Muscle layer of colon (tissue), 2 donors: ENCODE measurements around the gene PKD2L1.
"Not testable (repeated sequence)": the region's sequence is repeated elsewhere in the genome, so short reads cannot be mapped to it uniquely, and the experiment has no call there.

Experiments
- H3K27ac ChIP-seq: one replicate; pipeline ENCODE4 v1.7.0; 2013; ENCODE audit warnings: low read depth, mild to moderate bottlenecking, low read length, moderate library complexity
- H3K27me3 ChIP-seq, 2 donors: one replicate each; pipeline ENCODE4 v1.7.0; 2013; ENCODE audit warnings: low read length in 2 of 2, mild to moderate bottlenecking in 2 of 2; ENCODE audit not compliant: insufficient read depth in 2 of 2, control insufficient read depth in 1 of 2
- H3K36me3 ChIP-seq: one replicate; pipeline ENCODE4 v1.7.0; 2013; ENCODE audit warnings: mild to moderate bottlenecking, low read length; ENCODE audit not compliant: insufficient read depth
- H3K4me1 ChIP-seq: one replicate; pipeline ENCODE4 v1.7.0; 2013; ENCODE audit warnings: mild to moderate bottlenecking, low read length; ENCODE audit not compliant: insufficient read depth
- H3K4me3 ChIP-seq, 2 donors: one replicate each; pipeline ENCODE4 v1.7.0; 2013; ENCODE audit warnings: low read length in 2 of 2, low read depth in 1 of 2, mild to moderate bottlenecking in 1 of 2, moderate library complexity in 1 of 2
- H3K9ac ChIP-seq: one replicate; pipeline ENCODE4 v1.7.0; 2013; ENCODE audit warnings: low read length
- H3K9me3 ChIP-seq: one replicate; pipeline ENCODE4 v1.7.0; 2013; ENCODE audit warnings: mild to moderate bottlenecking, low read length
- donor health status: abdominal sarcoma.
- donor health status: Adenocarcinoma of cecum.

PKD2L1 gene

DNA sequence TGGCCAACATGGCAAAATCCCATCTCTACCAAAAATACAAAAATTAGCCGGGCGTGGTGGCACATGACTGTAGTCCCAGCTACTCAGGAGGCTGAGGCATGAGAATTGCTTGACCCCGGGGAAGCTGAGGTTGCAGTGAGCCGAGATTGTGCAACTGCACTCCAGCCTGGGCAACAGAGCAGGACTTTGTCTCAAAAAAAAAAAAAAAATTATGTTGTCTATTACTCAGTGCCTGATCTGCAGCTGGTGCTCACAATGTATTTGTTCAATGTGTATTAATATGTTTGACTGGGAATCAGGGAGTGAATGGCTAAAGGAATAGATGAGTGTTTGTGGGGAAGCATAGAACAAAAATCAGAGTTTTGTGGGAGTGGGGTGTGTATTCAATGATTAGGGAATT lies 37.7 kb downstream of the PKD2L1 start:
- H3K27ac ChIP-seq, H3K27me3 ChIP-seq, H3K9me3 ChIP-seq, H3K4me1 ChIP-seq, H3K9ac ChIP-seq, H3K4me3 ChIP-seq, H3K36me3 ChIP-seq: not testable (repeated sequence)

DNA sequence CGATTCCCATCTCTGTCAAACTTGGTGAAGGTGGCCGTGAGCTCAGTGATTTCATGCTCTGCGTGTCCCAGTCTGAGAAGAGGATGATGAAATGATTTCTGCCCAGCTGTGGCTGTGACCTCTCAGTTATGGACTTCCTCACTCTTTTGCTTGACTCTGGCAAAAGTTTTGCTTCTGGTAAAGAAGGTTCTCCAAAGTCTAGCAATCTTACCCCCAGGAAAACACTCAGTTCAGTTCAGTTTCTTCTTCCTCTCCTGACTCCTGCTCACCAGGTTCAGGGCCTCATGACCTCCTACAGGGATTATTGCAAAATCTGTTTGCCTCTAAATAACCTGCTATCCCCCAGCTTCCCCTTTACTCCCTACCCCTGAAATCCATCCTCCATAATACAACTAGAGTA lies 38.7 kb downstream of the PKD2L1 start:
- Histone ChIP-seq H3K36me3 (no peaks in the 10 kb centered on the region), H3K9me3 (no peaks in the 10 kb centered on the region), H3K4me1 (peaks cover 6% of the 10 kb centered on the region), H3K4me3 (no peak overlapping the region), H3K9ac (no peak overlapping the region), H3K27ac (no peak overlapping the region), H3K27me3 (no peaks in the 10 kb centered on the region)

DNA sequence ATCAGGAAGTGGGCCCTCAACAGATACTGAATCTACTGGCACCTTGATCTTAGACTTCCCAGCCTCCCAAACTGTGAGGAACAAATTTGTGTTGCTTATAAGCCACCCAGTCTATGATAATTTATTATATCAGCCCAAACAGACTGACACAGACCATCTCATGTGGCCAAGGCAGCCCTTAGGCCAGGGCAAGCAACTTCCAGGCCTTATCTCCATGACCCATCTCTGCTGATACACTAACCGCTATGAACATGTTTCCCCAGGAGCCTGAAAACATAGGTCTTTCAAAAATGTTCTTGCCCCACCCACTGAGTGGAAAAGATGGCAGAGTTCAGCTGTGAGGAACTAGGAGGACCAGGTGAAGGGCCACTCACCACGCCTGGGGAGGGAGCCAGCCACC lies 40.4 kb downstream of the PKD2L1 start:
- no peak overlapping the region for H3K9ac ChIP-seq
- H3K4me3 ChIP-seq: no peak overlapping the region
- no peaks in the 10 kb centered on the region for H3K36me3 ChIP-seq
- H3K9me3 ChIP-seq: no peaks in the 10 kb centered on the region
- no peak overlapping the region for H3K27ac ChIP-seq
- no peaks in the 10 kb centered on the region for H3K27me3 ChIP-seq
- peaks cover 16% of the 10 kb centered on the region for H3K4me1 ChIP-seq

DNA sequence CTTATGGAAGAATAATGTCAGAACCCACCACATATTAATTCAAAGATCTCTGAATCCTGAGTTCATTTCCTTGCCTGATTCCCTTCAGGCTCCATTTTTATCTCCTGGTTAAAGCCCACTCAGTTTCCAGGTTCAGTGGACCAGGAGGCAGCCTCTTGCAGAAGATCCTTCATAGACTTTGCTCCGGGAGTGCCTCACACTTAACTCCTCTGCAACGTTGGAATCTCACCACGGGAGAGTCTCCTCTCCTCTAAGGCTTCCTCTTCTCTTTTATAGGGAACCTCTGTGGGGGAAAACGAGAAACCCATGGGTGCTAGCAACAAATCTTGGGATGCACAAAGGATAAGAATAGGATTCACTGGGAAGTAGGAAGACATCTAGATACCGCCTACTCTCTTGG lies 41.8 kb downstream of the PKD2L1 start:
- peaks cover 1% of the 10 kb centered on the region for H3K36me3 ChIP-seq
- peaks cover 16% of the 10 kb centered on the region for H3K4me1 ChIP-seq
- H3K27me3 ChIP-seq: no peaks in the 10 kb centered on the region
- H3K27ac ChIP-seq: no peak overlapping the region
- H3K9ac ChIP-seq: no peak overlapping the region
- no peaks in the 10 kb centered on the region for H3K9me3 ChIP-seq
- H3K4me3 ChIP-seq: no peak overlapping the region

DNA sequence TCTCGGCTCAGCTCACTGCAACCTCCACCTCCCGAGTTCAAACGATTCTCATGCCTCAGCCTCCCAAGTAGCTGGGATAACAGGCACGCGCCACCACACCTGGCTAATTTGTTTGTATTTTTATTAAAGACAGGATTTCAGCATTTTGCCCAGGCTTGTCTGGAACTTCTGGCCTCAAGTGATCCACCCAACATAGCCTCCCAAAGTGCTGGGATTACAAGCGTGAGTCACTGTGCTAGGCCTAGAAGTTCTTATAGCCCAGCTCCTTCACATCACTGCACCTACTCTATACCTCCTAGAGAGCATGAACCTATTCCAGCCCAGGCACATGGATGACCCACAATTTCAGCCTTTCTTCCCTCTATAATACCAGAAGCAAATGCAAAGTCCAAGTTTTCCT lies 42.3 kb downstream of the PKD2L1 start:
- H3K4me3 ChIP-seq: no peak overlapping the region
- no peaks in the 10 kb centered on the region for H3K27me3 ChIP-seq
- no peaks in the 10 kb centered on the region for H3K9me3 ChIP-seq
- H3K9ac ChIP-seq: no peak overlapping the region
- no peak overlapping the region for H3K27ac ChIP-seq
- peaks cover 16% of the 10 kb centered on the region for H3K4me1 ChIP-seq
- peaks cover 5% of the 10 kb centered on the region for H3K36me3 ChIP-seq

DNA sequence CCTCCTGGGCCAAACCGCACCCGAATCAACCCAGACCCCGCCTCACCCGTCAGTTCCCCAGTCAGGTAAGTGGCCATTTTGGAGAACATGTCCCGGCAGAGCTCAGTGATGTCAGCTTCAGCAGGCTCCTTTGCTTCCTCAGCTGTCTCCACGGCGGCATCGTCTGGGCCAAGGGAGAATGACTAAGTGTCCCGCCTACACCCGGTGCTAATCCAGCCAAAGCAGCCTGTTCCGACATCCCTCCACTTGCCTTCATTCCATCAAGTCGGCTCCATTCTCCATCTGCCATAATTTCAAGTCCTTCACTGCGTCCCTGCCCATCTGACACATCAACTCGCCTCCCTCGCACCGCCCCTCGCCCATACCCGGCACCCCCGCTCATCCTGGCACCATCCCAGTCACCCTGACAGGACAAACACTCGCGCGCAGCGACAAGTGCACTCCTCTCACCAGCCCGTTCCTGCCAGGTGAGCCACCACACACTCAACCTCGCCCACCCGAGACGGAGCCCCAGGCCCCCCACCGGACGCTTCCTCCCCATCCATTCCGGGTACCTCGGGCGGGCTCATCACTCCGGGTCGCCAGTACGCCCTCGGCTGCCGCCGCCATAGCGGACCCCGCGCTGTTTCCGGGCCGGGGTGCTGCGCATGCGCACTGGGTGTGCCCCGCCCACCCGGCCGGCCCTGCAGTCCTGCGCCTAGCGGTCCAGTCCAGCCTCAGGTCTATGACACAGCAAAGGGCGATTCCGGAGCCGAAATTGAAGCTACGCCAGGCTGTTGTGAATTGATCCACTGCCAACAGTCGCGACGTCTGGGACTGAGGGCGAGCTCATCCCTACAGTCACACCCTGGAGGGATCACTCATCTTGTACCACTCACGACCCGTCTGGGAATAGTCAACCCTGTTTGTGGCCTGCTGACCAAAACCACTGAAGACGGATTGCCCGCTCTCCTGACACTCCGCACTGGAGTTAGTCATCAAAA lies 43.7 kb downstream of the PKD2L1 start, which contains the start of gene BLOC1S2:
BLOC1S2 (minus strand) TSS at position 630 of the 983 bp plus-strand sequence; CDS start at position 609, 21 bp downstream.
- Histone ChIP-seq H3K4me1 (peaks cover 16% of the 10 kb centered on the region), H3K9me3 (no peaks in the 10 kb centered on the region), H3K27ac (peak within 1 kb of the TSS; percentile 86)

DNA sequence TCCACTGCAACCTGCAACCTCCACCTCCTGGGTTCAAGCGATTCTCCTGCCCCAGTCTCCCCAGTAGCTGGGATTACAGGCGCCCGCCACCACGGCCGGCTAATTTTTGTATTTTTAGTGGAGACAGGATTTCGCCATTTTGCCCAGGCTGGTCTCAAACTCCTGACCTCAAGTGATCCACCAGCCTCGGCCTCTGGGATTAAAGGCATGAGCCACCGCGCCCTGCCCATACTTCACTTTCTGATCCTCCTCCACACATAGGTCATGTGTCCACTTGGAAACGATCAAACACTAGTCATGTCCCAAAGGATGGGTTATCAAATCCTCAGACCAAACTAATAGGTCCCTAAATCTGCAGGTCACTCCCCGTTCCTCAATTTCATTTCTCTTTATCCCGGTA lies 44.7 kb downstream of the PKD2L1 start:
- Histone ChIP-seq H3K27ac (peak overlapping the region; percentile 86), H3K9ac (peak overlapping the region; percentile 99), H3K4me1 (peaks cover 16% of the 10 kb centered on the region), H3K4me3 (peak overlapping the region; percentile 39 to 100)
- not testable (repeated sequence) for H3K9me3 ChIP-seq, H3K36me3 ChIP-seq, H3K27me3 ChIP-seq

More for the DNA sequence above, 43.7 kb downstream of the PKD2L1 start, which contains the start of gene BLOC1S2:
- H3K4me3 ChIP-seq: peak within 1 kb of the TSS; percentile 39 to 100
- peak within 1 kb of the TSS; percentile 99 for H3K9ac ChIP-seq
- no peaks in the 10 kb centered on the region for H3K27me3 ChIP-seq
- H3K36me3 ChIP-seq: peaks cover 6% of the 10 kb centered on the region

DNA sequence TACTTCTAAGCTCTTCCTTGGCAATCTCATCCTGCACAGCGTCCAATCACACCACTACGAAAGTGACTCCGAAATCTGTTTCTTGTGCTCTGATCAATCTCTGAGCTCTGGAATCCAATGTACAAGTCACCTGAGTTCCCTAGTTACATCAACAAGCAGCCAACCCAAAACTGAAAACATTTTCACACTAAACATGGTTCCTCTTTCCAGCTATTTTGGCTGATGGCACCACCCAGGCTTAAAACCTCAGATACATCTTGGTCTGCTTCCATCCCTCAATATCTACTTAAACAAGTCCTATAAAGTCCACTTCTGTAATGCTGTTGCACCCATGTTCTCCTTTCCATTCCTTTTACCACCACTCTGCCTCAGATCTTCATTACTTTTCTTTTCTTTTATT lies 47.1 kb downstream of the PKD2L1 start:
- H3K9ac ChIP-seq: no peak overlapping the region
- H3K27ac ChIP-seq: no peak overlapping the region
- H3K4me3 ChIP-seq: no peak overlapping the region
- no peaks in the 10 kb centered on the region for H3K27me3 ChIP-seq
- H3K36me3 ChIP-seq: peaks cover 28% of the 10 kb centered on the region
- H3K4me1 ChIP-seq: peaks cover 16% of the 10 kb centered on the region
- no peaks in the 10 kb centered on the region for H3K9me3 ChIP-seq

DNA sequence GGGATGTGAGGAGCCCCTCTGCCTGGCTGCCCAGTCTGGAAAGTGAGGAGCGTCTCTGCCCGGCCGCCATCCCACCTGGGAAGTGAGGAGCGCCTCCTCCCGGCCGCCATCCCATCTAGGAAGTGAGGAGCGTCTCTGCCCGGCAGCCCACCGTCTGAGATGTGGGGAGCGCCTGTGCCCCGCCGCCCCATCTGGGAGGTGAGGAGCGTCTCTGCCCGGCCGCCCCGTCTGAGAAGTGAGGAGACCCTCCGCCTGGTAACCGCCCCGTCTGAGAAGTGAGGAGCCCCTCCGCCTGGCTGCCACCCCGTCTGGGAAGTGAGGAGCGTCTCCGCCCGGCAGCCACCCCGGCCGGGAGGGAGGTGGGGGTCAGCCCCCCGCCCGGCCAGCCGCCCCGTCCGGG lies 53.1 kb downstream of the PKD2L1 start:
- H3K27me3 ChIP-seq, H3K27ac ChIP-seq, H3K4me3 ChIP-seq, H3K9me3 ChIP-seq, H3K9ac ChIP-seq, H3K4me1 ChIP-seq: not testable (repeated sequence)
- H3K36me3 ChIP-seq: peaks cover 34% of the 10 kb centered on the region

DNA sequence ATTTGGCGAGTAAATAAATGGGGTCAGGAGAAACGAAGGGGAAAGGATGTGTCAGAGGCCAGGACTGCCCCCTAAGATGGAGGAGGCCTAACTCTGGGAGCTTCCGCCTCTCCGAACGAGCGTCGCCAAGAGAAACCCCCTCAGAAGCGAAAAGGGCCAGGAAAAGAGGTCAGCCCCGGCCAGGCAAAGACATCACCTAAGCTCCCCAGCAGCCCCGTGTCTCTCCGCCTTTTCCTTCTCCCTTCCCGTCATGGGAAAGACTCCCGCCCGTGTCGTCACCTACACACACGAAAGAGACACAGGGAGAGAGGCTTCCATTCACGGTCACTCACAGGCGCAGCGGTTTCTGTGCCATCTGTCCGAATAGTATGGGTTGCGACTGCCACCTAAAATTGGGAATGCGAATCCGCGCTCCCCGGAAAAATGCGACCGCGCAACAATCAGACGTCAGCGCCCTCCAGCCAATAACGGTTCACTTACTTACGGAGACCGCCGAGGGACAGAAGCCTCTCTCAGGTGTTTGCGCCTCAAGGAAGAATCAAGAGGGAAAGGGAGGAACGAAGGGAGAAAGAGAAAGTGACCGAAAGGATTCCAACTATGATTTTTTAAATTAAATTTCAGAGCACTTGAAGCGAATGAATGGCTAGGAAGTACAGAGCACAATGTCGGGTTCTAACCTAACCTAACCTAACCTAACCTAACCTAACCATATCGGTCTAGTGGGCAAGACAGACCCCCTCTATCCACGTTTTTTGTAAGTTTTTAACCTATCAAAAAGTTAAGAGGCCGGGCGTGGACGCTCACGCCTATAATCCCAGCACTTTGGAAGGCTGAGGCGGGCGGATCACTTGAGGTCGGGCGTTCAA lies 62.6 kb downstream of the PKD2L1 start, which contains the start of gene CWF19L1:
CWF19L1 (minus strand) TSS at position 400 of the 866 bp plus-strand sequence; CDS start at position 355, 45 bp downstream.
- no peaks in the 10 kb centered on the region for H3K36me3 ChIP-seq
- H3K27ac ChIP-seq: peak within 1 kb of the TSS; percentile 94
- peak within 1 kb of the TSS; percentile 95 for H3K9ac ChIP-seq
- no peaks in the 10 kb centered on the region for H3K9me3 ChIP-seq
- no peaks in the 10 kb centered on the region for H3K27me3 ChIP-seq
- peaks cover 11% of the 10 kb centered on the region for H3K4me1 ChIP-seq
- H3K4me3 ChIP-seq: peak within 1 kb of the TSS; percentile 89 to 99

DNA sequence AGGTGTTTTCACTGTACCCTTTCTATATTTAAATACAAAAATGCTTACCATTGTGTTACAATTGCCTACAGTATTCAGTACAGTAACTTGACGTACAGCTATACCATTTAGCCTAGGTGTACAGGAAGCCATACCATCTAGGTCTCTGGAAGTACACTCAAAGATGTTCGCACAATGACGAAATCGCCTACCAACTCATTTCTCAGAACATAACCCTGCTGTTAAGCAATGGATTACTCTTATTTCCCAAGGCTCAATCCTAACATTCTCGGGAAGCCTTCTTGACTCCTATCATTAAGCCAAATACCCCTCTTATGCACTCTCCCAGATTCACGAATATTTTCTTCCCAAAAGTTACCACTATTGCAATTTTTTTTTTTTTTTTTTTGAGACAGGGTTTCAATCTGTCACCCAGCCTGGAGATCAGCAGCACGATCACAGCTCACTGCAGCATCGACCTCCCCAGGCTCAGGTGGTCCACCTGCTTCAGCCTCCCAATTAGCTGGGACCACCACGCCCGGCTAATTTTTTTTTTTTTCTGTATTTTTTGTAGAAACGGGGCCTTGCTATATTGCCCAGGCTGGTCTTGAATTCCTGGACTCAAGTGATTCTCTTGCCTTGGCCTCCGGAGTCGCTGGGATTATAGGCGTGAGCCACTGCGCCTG lies 64.1 kb downstream of the PKD2L1 start:
- Histone ChIP-seq H3K4me1 (peaks cover 11% of the 10 kb centered on the region), H3K4me3 (no peak overlapping the region), H3K9ac (no peak overlapping the region), H3K27ac (no peak overlapping the region), H3K27me3 (no peaks in the 10 kb centered on the region), H3K36me3 (no peaks in the 10 kb centered on the region), H3K9me3 (no peaks in the 10 kb centered on the region)
